GM19099 (cell line): ENCODE measurements around the gene SVEP1.

ENCODE experiments used
- POLR2A ChIP-seq: IDR thresholded peaks from 3 replicates; pipeline ENCODE4 v1.6.1; 2011; ENCODE audit warnings: low read depth; ENCODE audit not compliant: insufficient read length; ENCODE audit errors: extremely low read depth

SVEP1 gene

DNA sequence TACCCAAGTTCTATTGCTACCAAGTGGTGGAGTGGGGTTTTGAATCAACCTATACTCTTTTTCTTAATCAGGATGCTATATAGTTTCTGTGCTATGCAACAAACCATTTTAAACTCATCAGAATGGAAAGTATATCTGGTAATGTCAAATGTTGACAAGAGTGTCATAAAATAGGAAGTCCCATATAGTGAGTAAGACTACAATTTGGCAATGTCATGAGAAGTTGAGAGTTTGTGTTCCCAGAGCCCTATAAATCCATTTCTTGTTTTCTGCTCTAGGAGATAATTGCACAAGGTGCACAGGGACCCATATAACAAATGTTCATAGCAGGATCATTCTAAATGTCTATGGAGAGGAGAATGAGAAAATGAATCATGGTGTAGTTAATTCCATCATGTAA lies 132.1 kb downstream of the SVEP1 start:
- TF ChIP-seq POLR2A = no peak

DNA sequence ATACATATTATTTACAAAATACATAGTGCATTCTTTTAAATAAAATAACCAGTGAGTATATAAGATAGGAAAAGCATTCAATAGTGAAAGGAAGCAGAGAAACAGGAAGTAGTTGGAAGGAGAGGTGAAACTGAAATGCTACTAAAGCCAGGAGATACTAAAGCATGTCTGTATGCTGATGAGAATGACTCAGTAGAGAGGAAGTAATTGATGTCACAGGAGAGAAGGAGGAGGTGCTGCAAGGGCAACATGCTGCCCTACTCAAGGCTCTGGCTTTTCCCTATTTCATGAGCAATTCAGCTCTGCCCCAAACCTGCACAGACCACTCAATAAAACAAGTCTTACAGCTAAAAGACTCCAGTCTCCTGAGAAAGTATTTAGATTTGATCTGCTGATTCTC lies 133.4 kb downstream of the SVEP1 start:
- TF ChIP-seq POLR2A = no peak

DNA sequence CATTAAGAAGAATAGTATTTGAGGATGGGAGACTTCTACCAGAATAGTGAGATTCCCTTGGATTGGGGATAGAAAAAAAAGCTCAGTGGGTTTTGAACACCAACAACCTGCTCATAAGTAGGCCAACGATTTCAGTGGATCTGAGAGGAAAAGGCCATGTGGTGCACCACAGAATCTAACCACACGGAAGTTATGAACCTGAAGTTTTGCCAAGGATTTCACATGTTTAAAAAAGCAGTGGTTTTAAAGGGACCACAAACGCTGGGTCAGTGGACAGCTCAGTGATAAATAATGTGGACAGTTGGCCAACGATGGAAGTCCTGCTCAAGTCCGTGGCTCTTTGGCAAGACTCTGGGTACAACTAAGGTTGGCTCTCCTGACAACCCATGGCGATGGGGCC lies 134.6 kb downstream of the SVEP1 start:
- no peak for TF ChIP-seq POLR2A

DNA sequence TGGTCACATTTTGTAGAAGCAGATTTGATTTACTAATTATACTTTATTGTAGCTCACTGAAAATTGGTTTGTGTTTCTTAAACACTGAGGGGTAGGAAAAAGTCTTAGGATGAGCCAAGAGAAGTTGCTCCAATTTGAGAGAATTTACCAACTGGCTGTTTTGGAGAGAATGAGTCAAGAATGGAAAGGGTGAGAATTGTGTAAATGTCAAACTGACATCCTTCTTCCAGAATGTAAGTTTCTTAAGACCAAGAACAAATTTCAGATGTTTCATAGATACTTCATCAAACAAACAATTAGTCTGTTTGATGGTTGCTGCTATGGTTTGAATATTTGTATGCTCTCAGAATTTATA lies 135.7 kb downstream of the SVEP1 start:
- no peak for TF ChIP-seq POLR2A

DNA sequence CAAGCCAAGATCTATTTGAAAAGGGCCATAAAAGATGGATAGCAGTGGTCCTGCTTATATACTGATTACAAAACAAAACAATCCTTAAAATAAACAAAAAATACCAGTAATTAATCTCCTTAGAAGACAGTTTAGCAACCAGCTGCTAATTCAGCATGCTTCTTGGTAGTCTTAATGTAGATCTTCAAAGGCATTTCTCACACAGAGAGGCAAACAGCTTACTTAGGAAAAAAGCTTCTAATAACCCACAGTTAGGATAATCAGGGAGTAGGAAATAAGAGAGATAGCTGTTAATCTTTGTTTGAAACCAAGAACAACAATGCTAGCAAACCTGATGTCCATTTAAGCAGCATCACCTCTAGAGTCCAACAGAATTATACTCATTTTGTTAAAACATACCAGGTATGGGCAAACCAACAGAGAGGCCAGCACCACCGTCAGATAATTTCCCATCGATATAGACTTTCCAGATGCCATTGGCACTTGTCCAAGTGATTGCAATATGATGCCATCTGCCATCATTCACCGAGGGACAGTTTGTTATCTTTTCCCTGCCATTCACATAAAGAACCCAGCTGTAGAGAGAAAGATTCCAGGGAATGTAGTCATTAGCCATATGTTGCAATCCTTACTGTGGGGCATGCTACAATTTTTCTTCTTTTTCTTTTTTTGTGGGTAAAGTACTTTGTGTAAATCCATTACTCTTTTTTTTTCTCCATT lies 136.2 kb downstream of the SVEP1 start:
- TF ChIP-seq POLR2A = no peak

DNA sequence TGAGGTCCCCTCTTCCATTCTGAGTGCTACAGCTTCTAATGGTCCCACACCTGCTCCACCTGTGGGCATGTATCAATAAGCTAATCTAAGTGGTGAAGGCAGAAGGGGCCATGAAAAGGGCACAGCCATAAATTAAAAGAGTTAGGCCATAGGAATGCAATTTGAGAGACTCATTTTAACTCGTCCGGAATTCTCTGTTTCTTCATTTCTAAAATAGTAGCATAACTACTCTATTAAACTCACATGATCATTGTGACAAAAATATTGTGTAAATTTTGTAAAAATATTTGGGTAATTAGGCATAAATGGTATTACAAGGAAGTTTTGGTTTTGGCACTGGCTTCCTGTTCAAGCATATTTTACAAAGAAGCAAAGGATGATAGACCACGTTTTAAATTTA lies 138.7 kb downstream of the SVEP1 start:
- no peak for TF ChIP-seq POLR2A

DNA sequence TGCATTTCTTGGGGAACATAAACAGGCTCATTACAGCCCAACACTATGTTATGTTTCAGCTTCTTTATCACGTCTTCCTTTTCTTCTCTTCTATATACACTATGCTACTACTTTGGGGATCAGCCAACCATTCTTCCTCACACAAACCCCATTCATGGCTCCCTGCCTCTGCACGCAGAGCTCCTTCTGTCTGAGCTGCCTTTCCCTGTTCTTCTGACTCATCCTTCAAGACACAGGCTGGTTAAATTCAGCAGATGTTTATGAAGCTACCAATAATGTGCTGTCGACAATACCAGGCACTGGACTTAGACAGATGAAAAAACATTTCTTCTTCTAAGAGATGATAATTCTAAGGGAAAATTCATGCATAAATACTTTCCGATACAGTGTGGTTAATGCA lies 139.4 kb downstream of the SVEP1 start:
- no peak for TF ChIP-seq POLR2A

DNA sequence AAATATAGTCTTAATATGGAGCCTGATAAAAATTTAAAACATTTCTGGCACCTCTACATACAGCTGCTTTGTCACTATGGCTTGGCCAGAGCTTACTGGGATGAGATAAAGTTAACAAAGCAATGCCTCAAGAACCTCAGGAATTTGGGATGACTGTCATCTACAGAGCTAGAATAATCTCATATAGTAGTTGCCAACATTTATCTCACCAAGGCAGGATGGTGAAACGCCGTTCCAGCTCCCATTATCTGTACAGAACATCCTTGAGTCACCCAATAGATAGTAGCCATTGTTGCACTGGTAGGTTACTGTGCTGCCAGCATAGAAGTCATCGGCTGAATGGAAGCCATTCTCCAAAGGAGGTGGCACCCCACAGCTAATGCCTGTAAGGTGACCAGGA lies 147.3 kb downstream of the SVEP1 start:
- no peak for TF ChIP-seq POLR2A

DNA sequence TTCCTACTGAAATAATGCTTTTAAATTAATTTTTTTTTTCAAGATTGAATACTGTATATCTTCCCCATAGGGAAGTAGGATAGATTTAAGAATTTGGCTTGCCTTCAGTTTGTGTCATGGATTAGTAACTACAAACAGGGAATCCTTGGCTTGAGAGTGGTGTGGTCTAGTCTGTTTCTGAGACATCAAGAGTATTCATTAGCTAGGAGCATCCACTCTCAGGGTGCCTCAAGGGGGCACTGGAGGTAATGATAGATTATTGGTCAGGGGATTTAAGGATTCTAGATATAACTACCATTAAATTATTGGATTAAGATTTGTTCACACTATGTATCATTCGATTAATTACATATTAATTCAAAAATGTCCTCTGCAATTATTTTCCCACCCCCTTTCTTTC lies 150.1 kb downstream of the SVEP1 start:
- no peak for TF ChIP-seq POLR2A

DNA sequence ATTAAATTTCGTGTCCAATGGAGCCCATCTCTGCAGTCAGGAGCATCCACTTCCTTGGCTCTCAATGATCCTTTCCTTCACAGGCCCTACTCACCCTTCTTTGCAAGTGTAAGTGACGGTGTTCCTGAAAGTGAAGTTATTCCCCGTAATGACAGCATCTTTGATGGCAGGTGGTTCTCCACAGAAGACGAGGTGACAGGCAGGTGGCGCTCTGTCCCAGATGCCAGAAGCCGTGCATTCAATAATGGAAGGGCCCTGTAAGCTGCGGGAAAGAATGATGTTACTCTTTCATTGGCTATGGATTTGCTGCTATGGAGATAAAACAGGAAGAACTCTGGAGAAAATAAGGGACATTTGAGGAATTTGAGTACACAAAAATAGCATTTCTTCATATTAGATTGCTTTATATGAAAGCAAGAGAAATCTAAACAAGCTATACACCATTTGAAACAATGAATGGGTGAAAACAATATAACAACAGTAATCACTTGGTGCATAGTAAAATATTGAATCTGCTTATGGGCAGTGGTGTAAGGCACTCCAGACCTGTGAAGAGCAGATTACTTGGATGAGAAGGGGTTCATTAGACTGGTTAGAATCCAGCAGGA lies 151.9 kb downstream of the SVEP1 start:
- TF ChIP-seq POLR2A = no peak

DNA sequence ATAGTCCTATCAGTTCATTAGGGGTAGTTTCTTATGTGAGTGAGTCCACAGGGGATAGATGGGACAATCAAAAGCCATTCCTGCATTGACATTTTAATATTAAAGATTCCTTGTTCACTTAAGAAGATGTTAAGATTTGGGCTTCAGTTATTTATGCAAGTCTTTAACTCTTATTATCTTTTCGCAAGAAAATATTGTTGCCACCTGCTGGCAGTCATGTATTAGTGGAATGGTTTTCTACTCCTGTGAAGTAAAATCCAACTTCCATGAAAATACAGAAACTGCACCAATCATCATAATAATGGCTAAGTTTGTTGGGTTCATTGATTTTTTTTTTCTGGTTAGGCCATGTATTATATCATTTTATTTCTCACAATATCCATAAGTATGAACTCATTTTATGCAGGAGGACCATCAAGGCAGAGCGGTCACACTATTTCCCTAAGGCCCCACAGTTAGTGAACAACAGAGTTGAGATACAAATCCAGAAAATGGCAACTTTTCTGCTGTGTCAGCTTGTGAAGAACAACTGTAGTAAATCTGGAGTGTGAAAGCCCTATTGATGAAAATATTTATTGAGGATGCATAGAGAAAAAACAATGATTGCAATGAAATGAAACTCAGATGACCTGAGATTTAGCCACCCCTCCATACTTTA lies 153.4 kb downstream of the SVEP1 start:
- no peak for TF ChIP-seq POLR2A

DNA sequence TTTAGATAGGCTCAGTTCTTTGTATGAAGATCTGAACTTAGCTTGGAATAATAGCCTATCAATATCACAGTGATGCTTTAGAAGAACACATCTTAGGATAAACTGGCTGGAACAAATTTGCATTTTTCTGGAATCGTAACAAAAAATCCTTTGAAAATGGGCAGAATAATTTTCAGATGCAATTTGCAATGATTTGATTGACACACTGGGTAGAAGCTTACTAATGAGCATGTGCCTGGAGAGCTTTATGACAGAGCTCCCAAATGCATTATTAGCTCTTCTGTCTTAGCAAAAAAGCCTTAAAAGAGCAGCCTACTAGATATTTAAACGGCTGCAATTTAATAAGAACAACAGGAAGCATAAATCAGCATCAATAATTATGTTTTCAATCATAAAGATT lies 165.1 kb downstream of the SVEP1 start:
- TF ChIP-seq POLR2A = no peak

DNA sequence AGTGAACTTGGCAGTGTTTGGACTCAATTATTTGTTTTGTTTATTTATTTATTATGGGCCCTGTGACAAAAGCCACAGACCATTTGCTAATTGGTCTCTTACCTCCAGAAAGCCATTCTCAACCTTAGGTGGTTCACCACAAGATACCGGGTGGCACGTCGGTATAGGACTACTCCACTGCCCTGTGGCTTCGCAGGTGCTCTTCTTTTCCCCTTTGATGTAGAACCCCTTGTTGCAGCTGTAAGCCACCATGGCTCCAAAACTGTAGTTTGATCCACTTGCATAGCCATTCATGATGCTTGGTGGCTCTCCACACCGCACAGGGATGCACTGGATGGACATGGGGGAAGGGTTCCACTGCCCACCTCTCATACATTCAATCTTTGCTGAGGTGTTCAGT lies 168.6 kb downstream of the SVEP1 start:
- no peak for TF ChIP-seq POLR2A

DNA sequence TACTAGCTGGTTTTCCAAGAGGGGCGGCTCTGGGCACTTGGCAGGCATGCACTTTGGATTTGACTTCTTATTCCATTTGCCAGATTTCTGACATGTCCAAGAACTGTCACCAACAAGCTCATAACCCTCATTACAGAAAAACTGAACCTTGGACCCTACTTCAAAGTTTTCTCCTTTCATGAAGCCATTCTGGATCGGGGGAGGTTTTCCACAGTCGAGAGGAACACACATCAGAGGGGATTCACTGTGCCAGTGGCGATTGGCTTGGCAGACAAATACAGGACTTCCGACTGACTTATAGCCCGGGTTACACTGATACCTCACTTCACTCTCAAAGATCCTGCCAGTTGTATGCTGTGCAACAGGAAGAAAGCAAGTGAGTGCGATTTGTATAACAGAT lies 170.9 kb downstream of the SVEP1 start:
- no peak for TF ChIP-seq POLR2A

DNA sequence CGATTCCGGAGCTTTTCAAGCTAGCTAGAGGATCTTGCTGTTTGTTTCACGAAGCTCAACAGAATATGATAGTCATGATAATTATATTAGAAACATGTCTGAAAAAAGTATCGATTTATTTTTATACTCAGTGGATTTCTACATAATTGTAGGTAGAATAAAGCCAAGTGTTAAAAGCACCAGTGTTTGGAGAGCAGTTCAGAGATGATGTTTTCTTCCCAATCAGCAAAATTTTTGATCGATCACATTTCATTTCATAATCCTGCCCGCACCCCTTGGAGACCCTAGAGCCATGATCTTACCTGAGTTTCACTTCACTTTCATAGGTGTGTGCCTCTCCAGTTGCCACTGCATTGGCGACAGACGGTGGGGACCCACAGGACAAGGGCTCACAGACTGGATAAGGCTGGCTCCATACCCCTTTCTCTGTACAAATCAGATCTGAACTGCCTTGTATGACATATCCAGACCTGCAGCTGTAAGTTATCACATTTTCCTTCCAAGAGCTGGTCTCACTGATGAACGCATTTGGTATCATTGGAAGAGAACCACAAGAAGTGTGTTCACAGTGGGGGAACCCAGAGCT lies 173.6 kb downstream of the SVEP1 start:
- TF ChIP-seq POLR2A = no peak

DNA sequence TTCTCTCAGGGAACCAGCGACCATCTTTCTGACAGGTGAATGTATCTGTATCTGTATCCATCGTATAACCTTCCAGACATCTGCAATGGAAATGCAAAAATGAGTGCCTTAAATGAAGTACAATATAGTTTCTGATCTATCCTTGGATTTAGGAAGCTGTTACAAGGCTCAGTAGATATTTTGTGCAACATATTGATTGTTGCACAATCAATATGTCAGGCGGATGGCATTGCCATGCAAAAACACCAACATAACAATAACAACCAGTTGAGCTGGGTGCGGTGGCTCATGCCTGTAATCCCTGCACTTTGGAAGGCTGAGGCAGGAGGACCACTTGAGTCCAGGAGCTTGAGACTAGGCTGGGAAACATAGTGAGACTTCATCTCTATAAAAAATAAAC lies 175.1 kb downstream of the SVEP1 start:
- no peak for TF ChIP-seq POLR2A
